Measurements from ENCODE around the gene RAB6D.
"Not testable (repeated sequence)": the region's sequence is repeated elsewhere in the genome, so short reads cannot be mapped to it uniquely, and the experiment has no call there.

Gene RAB6D

DNA sequence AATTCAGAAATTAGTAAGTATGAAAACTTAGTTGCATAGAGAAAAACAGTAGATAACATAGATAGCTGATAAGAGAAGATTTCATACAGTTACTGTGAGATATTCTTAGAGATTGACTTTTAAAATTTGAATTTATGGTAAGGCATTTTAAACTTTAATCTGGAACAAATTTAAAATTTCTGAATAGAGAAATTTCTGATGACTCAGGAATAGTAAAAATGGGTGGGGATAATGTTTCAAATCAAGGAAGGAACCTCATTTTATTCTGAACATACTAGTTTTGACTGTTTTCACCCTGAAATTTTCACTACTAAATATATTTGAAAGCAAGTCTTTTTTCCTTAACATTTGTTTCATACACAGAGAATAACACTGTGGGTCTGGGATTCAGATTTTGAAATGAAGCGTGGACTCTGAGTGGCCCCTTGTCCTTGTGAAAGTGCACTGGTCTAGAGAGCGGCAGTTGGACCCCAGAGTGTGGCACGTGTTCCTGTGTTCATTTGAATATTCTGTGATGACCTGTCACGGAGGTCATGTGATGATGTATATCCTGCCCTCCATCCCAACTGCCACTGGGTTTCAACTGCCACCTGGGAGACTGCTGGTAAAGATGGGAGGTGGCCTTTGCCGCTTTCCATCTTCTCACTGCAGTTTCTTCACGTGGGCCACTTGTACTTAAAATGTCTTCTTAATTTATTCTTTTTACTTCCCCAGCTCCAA, 38.5 kb upstream of the RAB6D start:
- no peak for ATAC-seq
- no peak for TF ChIP-seq ZNF8 (CRISPR knock-in tag; IDR thresholded peaks at IDR 0.05)
- TF ChIP-seq ZFP30 (CRISPR knock-in tag; IDR thresholded peaks at IDR 0.05), result no peak
- no peak for TF ChIP-seq ZNF70 (CRISPR knock-in tag; IDR thresholded peaks at IDR 0.05)
- TF ChIP-seq, protein P1, sequence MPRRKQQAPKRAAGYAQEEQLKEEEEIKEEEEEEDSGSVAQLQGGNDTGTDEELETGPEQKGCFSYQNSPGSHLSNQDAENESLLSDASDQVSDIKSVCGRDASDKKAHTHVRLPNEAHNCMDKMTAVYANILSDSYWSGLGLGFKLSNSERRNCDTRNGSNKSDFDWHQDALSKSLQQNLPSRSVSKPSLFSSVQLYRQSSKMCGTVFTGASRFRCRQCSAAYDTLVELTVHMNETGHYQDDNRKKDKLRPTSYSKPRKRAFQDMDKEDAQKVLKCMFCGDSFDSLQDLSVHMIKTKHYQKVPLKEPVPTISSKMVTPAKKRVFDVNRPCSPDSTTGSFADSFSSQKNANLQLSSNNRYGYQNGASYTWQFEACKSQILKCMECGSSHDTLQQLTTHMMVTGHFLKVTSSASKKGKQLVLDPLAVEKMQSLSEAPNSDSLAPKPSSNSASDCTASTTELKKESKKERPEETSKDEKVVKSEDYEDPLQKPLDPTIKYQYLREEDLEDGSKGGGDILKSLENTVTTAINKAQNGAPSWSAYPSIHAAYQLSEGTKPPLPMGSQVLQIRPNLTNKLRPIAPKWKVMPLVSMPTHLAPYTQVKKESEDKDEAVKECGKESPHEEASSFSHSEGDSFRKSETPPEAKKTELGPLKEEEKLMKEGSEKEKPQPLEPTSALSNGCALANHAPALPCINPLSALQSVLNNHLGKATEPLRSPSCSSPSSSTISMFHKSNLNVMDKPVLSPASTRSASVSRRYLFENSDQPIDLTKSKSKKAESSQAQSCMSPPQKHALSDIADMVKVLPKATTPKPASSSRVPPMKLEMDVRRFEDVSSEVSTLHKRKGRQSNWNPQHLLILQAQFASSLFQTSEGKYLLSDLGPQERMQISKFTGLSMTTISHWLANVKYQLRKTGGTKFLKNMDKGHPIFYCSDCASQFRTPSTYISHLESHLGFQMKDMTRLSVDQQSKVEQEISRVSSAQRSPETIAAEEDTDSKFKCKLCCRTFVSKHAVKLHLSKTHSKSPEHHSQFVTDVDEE (CRISPR knock-in tag; IDR thresholded peaks at IDR 0.05), result no peak
- TF ChIP-seq ZNF565 (CRISPR knock-in tag; conservative IDR thresholded peaks at IDR 0.05; ENCODE audit: low read depth), result no peak
- TF ChIP-seq, protein P2, sequence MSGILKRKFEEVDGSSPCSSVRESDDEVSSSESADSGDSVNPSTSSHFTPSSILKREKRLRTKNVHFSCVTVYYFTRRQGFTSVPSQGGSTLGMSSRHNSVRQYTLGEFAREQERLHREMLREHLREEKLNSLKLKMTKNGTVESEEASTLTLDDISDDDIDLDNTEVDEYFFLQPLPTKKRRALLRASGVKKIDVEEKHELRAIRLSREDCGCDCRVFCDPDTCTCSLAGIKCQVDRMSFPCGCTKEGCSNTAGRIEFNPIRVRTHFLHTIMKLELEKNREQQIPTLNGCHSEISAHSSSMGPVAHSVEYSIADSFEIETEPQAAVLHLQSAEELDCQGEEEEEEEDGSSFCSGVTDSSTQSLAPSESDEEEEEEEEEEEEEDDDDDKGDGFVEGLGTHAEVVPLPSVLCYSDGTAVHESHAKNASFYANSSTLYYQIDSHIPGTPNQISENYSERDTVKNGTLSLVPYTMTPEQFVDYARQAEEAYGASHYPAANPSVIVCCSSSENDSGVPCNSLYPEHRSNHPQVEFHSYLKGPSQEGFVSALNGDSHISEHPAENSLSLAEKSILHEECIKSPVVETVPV (CRISPR knock-in tag; IDR thresholded peaks at IDR 0.05), result no peak
- TF ChIP-seq, protein P3, sequence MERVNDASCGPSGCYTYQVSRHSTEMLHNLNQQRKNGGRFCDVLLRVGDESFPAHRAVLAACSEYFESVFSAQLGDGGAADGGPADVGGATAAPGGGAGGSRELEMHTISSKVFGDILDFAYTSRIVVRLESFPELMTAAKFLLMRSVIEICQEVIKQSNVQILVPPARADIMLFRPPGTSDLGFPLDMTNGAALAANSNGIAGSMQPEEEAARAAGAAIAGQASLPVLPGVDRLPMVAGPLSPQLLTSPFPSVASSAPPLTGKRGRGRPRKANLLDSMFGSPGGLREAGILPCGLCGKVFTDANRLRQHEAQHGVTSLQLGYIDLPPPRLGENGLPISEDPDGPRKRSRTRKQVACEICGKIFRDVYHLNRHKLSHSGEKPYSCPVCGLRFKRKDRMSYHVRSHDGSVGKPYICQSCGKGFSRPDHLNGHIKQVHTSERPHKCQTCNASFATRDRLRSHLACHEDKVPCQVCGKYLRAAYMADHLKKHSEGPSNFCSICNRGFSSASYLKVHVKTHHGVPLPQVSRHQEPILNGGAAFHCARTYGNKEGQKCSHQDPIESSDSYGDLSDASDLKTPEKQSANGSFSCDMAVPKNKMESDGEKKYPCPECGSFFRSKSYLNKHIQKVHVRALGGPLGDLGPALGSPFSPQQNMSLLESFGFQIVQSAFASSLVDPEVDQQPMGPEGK (CRISPR knock-in tag; IDR thresholded peaks at IDR 0.05; ENCODE audit: borderline replicate concordance), result no peak
- no peak for TF ChIP-seq SNAI2 (CRISPR knock-in tag; IDR thresholded peaks at IDR 0.05)
- no peak for TF ChIP-seq BACH2 (CRISPR knock-in tag; IDR thresholded peaks at IDR 0.05; ENCODE audit: borderline replicate concordance)
- TF ChIP-seq ZC3H10 (CRISPR knock-in tag; IDR thresholded peaks at IDR 0.05), result no peak
- TF ChIP-seq OSR1 (CRISPR knock-in tag; IDR thresholded peaks at IDR 0.05), result no peak
- TF ChIP-seq PPARA (CRISPR knock-in tag; IDR thresholded peaks at IDR 0.05; ENCODE audit: borderline replicate concordance), result no peak
- TF ChIP-seq CSDC2 (CRISPR knock-in tag; IDR thresholded peaks at IDR 0.05), result no peak
- TF ChIP-seq TCF4 (CRISPR knock-in tag; IDR thresholded peaks at IDR 0.05; ENCODE audit: borderline replicate concordance), result no peak
- no peak for TF ChIP-seq RARB (CRISPR knock-in tag; IDR thresholded peaks at IDR 0.05)
- no peak for TF ChIP-seq ISL1 (CRISPR knock-in tag; IDR thresholded peaks at IDR 0.05)

DNA sequence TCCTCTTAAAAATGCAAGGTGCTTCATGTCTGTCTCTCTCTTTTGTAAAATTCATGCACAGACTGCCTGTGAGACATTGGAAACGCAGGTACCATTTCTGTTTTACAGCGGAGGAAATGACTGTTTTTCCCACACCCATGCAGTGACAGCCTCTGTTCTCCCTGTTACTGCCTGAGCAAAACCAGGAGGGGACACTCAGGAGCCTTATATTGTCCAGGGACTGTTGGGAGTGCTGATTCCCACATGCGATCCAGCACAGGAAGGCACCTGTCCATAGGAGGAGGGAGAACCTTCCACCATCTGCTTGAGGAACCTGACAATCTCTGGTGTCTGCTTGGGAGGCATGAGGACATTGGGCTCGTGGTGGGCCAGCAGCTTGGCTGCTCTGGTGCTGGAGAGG, 36.9 kb upstream of the RAB6D start:
- ATAC-seq, result no peak
- TF ChIP-seq ZNF565 (CRISPR knock-in tag; conservative IDR thresholded peaks at IDR 0.05; ENCODE audit: low read depth) (no peak), ARNTL (CRISPR knock-in tag; IDR thresholded peaks at IDR 0.05; ENCODE audit: borderline replicate concordance, low read depth) (no peak), PPARA (CRISPR knock-in tag; IDR thresholded peaks at IDR 0.05; ENCODE audit: borderline replicate concordance) (no peak), SNAI2 (CRISPR knock-in tag; IDR thresholded peaks at IDR 0.05) (no peak), ZNF70 (CRISPR knock-in tag; IDR thresholded peaks at IDR 0.05) (no peak)
- TF ChIP-seq, protein P1 (CRISPR knock-in tag; IDR thresholded peaks at IDR 0.05), result no peak
- TF ChIP-seq, protein P4, sequence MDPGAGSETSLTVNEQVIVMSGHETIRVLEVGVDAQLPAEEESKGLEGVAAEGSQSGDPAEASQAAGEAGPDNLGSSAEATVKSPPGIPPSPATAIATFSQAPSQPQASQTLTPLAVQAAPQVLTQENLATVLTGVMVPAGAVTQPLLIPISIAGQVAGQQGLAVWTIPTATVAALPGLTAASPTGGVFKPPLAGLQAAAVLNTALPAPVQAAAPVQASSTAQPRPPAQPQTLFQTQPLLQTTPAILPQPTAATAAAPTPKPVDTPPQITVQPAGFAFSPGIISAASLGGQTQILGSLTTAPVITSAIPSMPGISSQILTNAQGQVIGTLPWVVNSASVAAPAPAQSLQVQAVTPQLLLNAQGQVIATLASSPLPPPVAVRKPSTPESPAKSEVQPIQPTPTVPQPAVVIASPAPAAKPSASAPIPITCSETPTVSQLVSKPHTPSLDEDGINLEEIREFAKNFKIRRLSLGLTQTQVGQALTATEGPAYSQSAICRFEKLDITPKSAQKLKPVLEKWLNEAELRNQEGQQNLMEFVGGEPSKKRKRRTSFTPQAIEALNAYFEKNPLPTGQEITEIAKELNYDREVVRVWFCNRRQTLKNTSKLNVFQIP (CRISPR knock-in tag; IDR thresholded peaks at IDR 0.05; ENCODE audit: borderline replicate concordance, low read depth), result no peak

DNA sequence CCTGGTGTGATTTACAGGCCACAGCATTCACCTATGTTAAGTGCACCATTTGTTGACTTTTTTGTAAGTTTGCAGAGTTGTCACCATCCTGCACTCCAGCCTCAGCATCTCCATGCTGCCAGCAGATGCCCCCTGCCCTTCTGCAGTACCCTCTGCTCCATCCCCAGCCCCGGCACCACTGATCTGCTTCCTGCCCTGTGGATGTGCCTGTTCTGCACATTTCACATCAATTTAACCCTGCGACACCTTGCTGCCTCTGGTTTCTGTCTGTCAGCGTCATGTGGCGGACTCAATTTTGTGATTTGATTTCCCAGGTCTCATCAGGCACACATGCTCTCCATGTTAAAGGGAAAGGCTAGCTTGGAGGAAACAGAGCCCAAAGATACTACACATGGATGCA, 36.5 kb upstream of the RAB6D start:
- not testable (repeated sequence) for ATAC-seq

DNA sequence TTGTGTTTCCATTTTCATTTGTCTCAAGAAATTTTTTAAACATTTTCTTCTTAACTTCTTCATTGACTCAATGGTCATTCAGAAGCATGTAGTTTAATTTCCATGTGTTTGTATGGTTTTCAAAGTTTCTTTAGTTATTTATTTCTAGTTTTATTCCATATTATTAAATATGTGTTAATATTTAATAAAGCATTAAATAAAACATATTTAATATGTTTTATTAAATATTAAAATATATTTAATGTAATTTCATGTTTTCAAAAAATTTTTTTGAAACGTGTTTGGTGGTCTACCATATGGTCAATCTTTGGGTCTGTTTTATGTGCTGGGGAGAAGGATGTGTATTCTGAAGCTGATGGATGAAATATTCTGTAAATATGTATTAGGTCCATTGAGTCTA, 32.2 kb upstream of the RAB6D start:
- ATAC-seq, result not testable (repeated sequence)

DNA sequence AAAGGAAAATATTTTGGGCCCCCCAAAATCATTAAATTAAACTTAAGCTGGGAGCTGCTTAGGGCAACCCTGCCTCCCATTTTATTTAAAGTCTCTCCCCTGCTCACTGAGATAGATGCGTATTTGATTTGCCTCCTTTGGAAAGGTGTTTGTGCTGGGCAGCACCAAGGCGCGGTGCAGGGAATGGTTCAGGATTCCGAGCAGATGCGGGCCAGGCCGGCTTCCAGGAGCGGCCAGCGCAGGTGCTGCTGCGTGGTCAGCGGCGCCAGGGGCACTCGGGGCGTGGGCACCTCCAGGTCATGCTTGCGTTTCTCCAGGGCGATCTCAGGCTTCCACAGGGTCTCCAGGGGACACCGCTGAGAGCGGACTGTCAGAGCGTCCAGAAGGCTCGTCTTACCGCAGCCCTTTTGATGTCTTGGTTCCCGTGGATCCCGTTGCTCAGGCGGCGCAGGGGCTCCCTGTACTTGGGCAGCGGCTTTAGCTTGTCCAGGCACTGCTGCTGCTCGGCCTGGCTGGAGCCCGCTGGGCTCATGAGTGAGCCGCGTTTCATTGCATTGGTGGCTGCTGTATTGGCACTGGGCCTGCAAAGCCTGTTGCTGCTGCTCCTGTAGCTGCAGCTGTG, 31.2 kb upstream of the RAB6D start:
- peak; percentile 19; the same call in 2 of the 3 replicates for ATAC-seq

All from SK-N-SH treated with all-trans-retinoic acid at 6 μM for 48 hours (cell line).